ENCODE measurements around the gene CAPZA2.

GRCh38 chr7:116902867-116903266, 40.5 kb downstream of the CAPZA2 start:
- TF ChIP-seq CTCF (IDR thresholded peaks at IDR 0.05) (no peak), USF2 (IDR thresholded peaks at IDR 0.05) (no peak), EHMT2 (IDR thresholded peaks at IDR 0.05; ENCODE audit: low read depth) (no peak), BHLHE40 (IDR thresholded peaks at IDR 0.05; ENCODE audit: low read depth, low read length) (no peak), HDAC2 (IDR thresholded peaks at IDR 0.05) (no peak), EP300 (IDR thresholded peaks at IDR 0.05) (no peak), GATA3 (IDR thresholded peaks at IDR 0.05; ENCODE audit: borderline replicate concordance) (no peak), BCL3 (IDR thresholded peaks at IDR 0.05) (no peak), FOXS1 (CRISPR knock-in tag; IDR thresholded peaks at IDR 0.05) (no peak), SMC3 (IDR thresholded peaks at IDR 0.05) (no peak), POLR2A (IDR thresholded peaks at IDR 0.05; ENCODE audit: low read length) (no peak), HMGXB4 (CRISPR knock-in tag; IDR thresholded peaks at IDR 0.05; ENCODE audit: borderline replicate concordance) (no peak), REST (IDR thresholded peaks at IDR 0.05) (no peak)

Measured in A549 (cell line).